Measurements from ENCODE around the gene CD3D. TPM values are rescaled to one million over a fixed set of nuclear protein-coding genes. Genes with fewer than 3 reads are reported as not detected.

Gene CD3D
- total and polyA plus RNA-seq, 2 donors (not counting 1 experiment from before 2014, with no cell fraction given): not detected

- no peak overlapping the region for H2AFZ ChIP-seq (ENCODE audit: low read length)
- no peak overlapping the region for H3K4me3 ChIP-seq (replicated peaks in 1 of 4; ENCODE audit: control extremely low read depth in 1 of 4, insufficient read depth in 1 of 4, low read depth in 3 of 4, low read length in 4 of 4)
- H3K4me1 ChIP-seq (ENCODE audit: control insufficient read depth, extremely low read depth, insufficient read depth, low read length): no peaks in the 10 kb centered on the region
- peaks cover 2% of the 10 kb centered on the region for H3K27me3 ChIP-seq (ENCODE audit: control insufficient read depth, insufficient read depth, low read length)
- H3K27ac ChIP-seq (ENCODE audit: insufficient read depth, low read length): no peak overlapping the region
- no peak for TF ChIP-seq EZH2 (IDR thresholded peaks at IDR 0.05; ENCODE audit: low read length, missing control alignments)
- TF ChIP-seq CTCF (conservative IDR thresholded peaks at IDR 0.05 in 1 of 2, IDR thresholded peaks at IDR 0.05 in 1 of 2; ENCODE audit: low read depth in 1 of 2, low read length in 2 of 2): no peak
- DNase-seq (ENCODE audit: low read depth in 2 of 2): no peak
- no peaks in the 10 kb centered on the region for H4K20me1 ChIP-seq (ENCODE audit: control insufficient read depth, extremely low read depth, insufficient read depth, low read length)
- H3K9me3 ChIP-seq (ENCODE audit: control insufficient read depth, insufficient read depth, low read depth, low read length): no peaks in the 10 kb centered on the region
- H3K9ac ChIP-seq (ENCODE audit: insufficient read depth, low read length): no peak overlapping the region
- no peak overlapping the region for H3K4me2 ChIP-seq (ENCODE audit: extremely low read depth, insufficient read depth, low read length)
- no peaks in the 10 kb centered on the region for H3K79me2 ChIP-seq (ENCODE audit: control insufficient read depth, insufficient read depth, low read length)
- H3K36me3 ChIP-seq (ENCODE audit: control insufficient read depth, insufficient read depth, low read length): no peaks in the 10 kb centered on the region
Observed at GRCh38 chr11:118349475-118349874, 7.0 kb upstream of the CD3D start.

GRCh38 chr11:118343981-118344515 is 1.5 kb upstream of the CD3D start, which contains the start of gene CD3G:
Gene CD3G, plus strand, starts transcription at chr11:118344344. Its CDS starts 80 bp downstream, at chr11:118344424.
- Histone ChIP-seq H3K9me3 (ENCODE audit: control insufficient read depth, insufficient read depth, low read depth, low read length) (no peaks in the 10 kb centered on the region), H3K36me3 (ENCODE audit: control insufficient read depth, insufficient read depth, low read length) (no peaks in the 10 kb centered on the region), H4K20me1 (ENCODE audit: control insufficient read depth, extremely low read depth, insufficient read depth, low read length) (no peaks in the 10 kb centered on the region), H3K9ac (ENCODE audit: insufficient read depth, low read length) (no peak within 1 kb of the TSS), H3K79me2 (ENCODE audit: control insufficient read depth, insufficient read depth, low read length) (no peaks in the 10 kb centered on the region), H3K4me2 (ENCODE audit: extremely low read depth, insufficient read depth, low read length) (no peak within 1 kb of the TSS), H2AFZ (ENCODE audit: low read length) (no peak within 1 kb of the TSS), H3K27ac (ENCODE audit: insufficient read depth, low read length) (no peak within 1 kb of the TSS), H3K27me3 (ENCODE audit: control insufficient read depth, insufficient read depth, low read length) (peaks cover under 1% of the 10 kb centered on the region), H3K4me3 (replicated peaks in 1 of 4; ENCODE audit: control extremely low read depth in 1 of 4, insufficient read depth in 1 of 4, low read depth in 3 of 4, low read length in 4 of 4) (no peak within 1 kb of the TSS), H3K4me1 (ENCODE audit: control insufficient read depth, extremely low read depth, insufficient read depth, low read length) (no peaks in the 10 kb centered on the region)
- no peak for TF ChIP-seq CTCF (conservative IDR thresholded peaks at IDR 0.05 in 1 of 2, IDR thresholded peaks at IDR 0.05 in 1 of 2; ENCODE audit: low read depth in 1 of 2, low read length in 2 of 2)
- TF ChIP-seq EZH2 (IDR thresholded peaks at IDR 0.05; ENCODE audit: low read length, missing control alignments): no peak
- no peak for DNase-seq (ENCODE audit: low read depth in 2 of 2)

GRCh38 chr11:118343248-118343647 is 743 bp upstream of the CD3D start:
- Histone ChIP-seq H3K4me3 (replicated peaks in 1 of 4; ENCODE audit: control extremely low read depth in 1 of 4, insufficient read depth in 1 of 4, low read depth in 3 of 4, low read length in 4 of 4) (no peak overlapping the region), H3K4me2 (ENCODE audit: extremely low read depth, insufficient read depth, low read length) (no peak overlapping the region), H3K27ac (ENCODE audit: insufficient read depth, low read length) (no peak overlapping the region), H3K4me1 (ENCODE audit: control insufficient read depth, extremely low read depth, insufficient read depth, low read length) (no peaks in the 10 kb centered on the region), H3K27me3 (ENCODE audit: control insufficient read depth, insufficient read depth, low read length) (peaks cover 3% of the 10 kb centered on the region), H3K9me3 (ENCODE audit: control insufficient read depth, insufficient read depth, low read depth, low read length) (no peaks in the 10 kb centered on the region), H2AFZ (ENCODE audit: low read length) (no peak overlapping the region), H4K20me1 (ENCODE audit: control insufficient read depth, extremely low read depth, insufficient read depth, low read length) (no peaks in the 10 kb centered on the region), H3K36me3 (ENCODE audit: control insufficient read depth, insufficient read depth, low read length) (no peaks in the 10 kb centered on the region), H3K9ac (ENCODE audit: insufficient read depth, low read length) (no peak overlapping the region), H3K79me2 (ENCODE audit: control insufficient read depth, insufficient read depth, low read length) (no peaks in the 10 kb centered on the region)
- DNase-seq (ENCODE audit: low read depth in 2 of 2): no peak
- TF ChIP-seq CTCF (conservative IDR thresholded peaks at IDR 0.05 in 1 of 2, IDR thresholded peaks at IDR 0.05 in 1 of 2; ENCODE audit: low read depth in 1 of 2, low read length in 2 of 2) (no peak), EZH2 (IDR thresholded peaks at IDR 0.05; ENCODE audit: low read length, missing control alignments) (no peak)

All from fibroblast of lung (primary cell).